ENCODE measurements around the gene SEZ6L2. TPM values are rescaled to one million over a fixed set of nuclear protein-coding genes. Genes with fewer than 3 reads are reported as not detected.
A peak's percentile ranks its signal among the peaks of the same experiment; 100 is the strongest.

The SEZ6L2 gene
- total and polyA plus RNA-seq, 12 donors: 0.17 to 1.2 (median 0.70) TPM; not detected in 1

DNA sequence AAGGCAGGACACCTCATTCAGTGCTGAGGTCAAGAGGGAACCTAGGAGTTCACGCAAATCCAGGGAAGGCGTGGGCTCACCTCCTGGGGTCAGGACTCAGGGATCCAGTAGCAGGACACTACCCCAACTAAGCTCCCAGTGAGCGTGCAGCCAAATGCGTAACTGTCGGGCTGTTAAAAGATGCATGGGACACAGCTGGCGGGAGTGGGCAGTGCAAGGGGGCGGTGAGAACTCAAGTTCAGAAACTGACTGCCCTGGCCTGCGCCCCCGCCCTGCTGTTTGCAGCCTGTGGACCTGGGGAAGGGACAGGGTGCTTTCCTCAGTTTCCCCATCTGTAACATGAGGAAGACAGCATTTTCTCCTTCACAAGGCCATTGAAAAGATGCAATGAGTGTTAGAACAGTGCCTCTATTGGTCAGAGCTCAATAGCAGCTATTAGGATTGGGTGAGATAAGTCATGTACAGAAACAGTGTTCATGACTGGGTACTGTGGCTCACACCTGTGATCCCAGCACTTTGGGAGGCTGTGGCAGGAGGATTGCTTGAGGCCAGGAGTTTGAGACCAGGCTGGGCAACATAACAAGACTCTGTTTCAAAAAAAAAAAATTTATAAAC is 56.5 kb downstream of the SEZ6L2 start:
- intact Hi-C loops (cut with DNase I): loop anchor here in 4 of 10 donors (10.0 kb wide), 2 partner anchors 138 to 148 kb away; no protein-coding TSS in a partner anchor
- Histone ChIP-seq H3K4me3 (no peak overlapping the region), H3K9me3 (no peaks in the 10 kb centered on the region), H3K27me3 (no peaks in the 10 kb centered on the region), H3K27ac (no peak overlapping the region), H3K4me1 (peaks cover 0 to 5% (median 0%) of the 10 kb centered on the region in 9 donors), H3K36me3 (peaks cover 0 to 98% (median 48%) of the 10 kb centered on the region in 9 donors)
- TF ChIP-seq CTCF (IDR thresholded peaks at IDR 0.05): no peak
- WGBS, 2 donors: 96 to 97% methylated on average over 9 of the region's 9 CpGs
- ATAC-seq: no peak
- no peak for DNase-seq

DNA sequence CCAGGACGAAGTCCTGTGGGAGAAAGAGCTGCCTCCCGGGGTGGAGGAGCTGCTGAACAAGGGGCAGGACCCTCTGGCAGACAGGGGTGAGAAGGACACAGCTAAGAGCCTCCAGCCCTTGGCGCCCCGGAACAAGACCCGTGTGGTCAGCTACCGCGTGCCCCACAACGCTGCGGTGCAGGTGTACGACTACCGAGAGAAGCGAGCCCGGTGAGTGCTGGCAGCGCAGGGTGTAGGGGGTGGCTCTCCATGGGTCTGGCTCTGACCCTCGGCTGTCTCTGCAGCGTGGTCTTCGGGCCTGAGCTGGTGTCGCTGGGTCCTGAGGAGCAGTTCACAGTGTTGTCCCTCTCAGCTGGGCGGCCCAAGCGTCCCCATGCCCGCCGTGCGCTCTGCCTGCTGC is 57.7 kb downstream of the SEZ6L2 start:
- WGBS, 2 donors: 93 to 95% methylated on average over 23 of the region's 23 CpGs
- H3K27me3 ChIP-seq: no peaks in the 10 kb centered on the region
- intact Hi-C loops (cut with DNase I): loop anchor here in 4 of 10 donors (10.0 kb wide), 2 partner anchors 137 to 147 kb away; no protein-coding TSS in a partner anchor
- no peak overlapping the region for H3K4me3 ChIP-seq
- H3K36me3 ChIP-seq: peaks cover 0 to 98% (median 50%) of the 10 kb centered on the region in 9 donors
- H3K4me1 ChIP-seq: peaks cover 0 to 5% (median 0%) of the 10 kb centered on the region in 9 donors
- H3K9me3 ChIP-seq: no peaks in the 10 kb centered on the region
- no peak overlapping the region for H3K27ac ChIP-seq
- TF ChIP-seq CTCF (IDR thresholded peaks at IDR 0.05): no peak
- DNase-seq (no peak), ATAC-seq (no peak)

DNA sequence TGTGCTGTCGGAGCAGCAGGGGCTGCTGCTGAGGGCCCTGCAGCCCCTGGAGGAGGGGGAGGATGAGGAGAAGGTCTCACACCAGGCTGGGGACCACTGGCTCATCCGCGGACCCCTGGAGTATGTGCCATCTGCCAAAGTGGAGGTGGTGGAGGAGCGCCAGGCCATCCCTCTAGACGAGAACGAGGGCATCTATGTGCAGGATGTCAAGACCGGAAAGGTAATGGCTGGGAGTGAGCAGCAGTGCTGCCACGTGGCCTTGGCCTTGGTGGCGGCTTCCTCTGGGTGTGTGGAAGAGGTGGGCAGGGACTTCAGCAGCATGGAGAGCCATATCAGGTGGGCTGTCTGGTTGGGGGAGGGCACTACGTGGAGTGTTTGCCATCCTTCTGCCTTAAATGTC is 59.1 kb downstream of the SEZ6L2 start:
- Histone ChIP-seq H3K4me3 (no peak overlapping the region), H3K27ac (peak overlapping the region in 1 of 10 donors; percentile 7), H3K36me3 (peaks cover 0 to 98% (median 39%) of the 10 kb centered on the region in 9 donors), H3K9me3 (no peaks in the 10 kb centered on the region), H3K4me1 (peaks cover 0 to 5% (median 0%) of the 10 kb centered on the region in 9 donors), H3K27me3 (no peaks in the 10 kb centered on the region)
- intact Hi-C loops (cut with DNase I): loop anchor here in 4 of 10 donors (10.0 kb wide), 2 partner anchors 135 to 145 kb away; no protein-coding TSS in a partner anchor
- ATAC-seq: peak in 2 of 8 donors; percentile 4 to 37
- no peak for TF ChIP-seq CTCF (IDR thresholded peaks at IDR 0.05)
- no peak for DNase-seq
- WGBS, 2 donors: 74 to 86% methylated on average over 10 of the region's 10 CpGs

GRCh38 chr16:29839822-29840221 is 59.5 kb downstream of the SEZ6L2 start:
- peaks cover 0 to 98% (median 35%) of the 10 kb centered on the region in 9 donors for H3K36me3 ChIP-seq
- TF ChIP-seq CTCF (IDR thresholded peaks at IDR 0.05): no peak
- peaks cover 0 to 5% (median 0%) of the 10 kb centered on the region in 9 donors for H3K4me1 ChIP-seq
- intact Hi-C loops (cut with DNase I): loop anchor here in 4 of 10 donors (10.0 kb wide), 2 partner anchors 135 to 145 kb away; no protein-coding TSS in a partner anchor
- no peaks in the 10 kb centered on the region for H3K27me3 ChIP-seq
- H3K9me3 ChIP-seq: no peaks in the 10 kb centered on the region
- peak overlapping the region in 1 of 10 donors; percentile 7 for H3K27ac ChIP-seq
- H3K4me3 ChIP-seq: no peak overlapping the region
- ATAC-seq (peak in 7 of 8 donors; percentile 33 to 71 (median 44)), DNase-seq (no peak)
- WGBS, 2 donors: 51 to 60% methylated on average over 6 of the region's 6 CpGs
